ENCODE data around the gene CDS1.

GRCh38 chr4:84673475-84674240, 90.7 kb downstream of the CDS1 start:
- TF ChIP-seq CTCF (IDR thresholded peaks at IDR 0.05) (no peak), POLR2AphosphoS5 (IDR thresholded peaks at IDR 0.05; ENCODE audit: low read depth, low read length) (no peak), SIN3A (IDR thresholded peaks at IDR 0.05; ENCODE audit: borderline replicate concordance, insufficient read depth, low read depth, low read length) (no peak), TCF7L2 (IDR thresholded peaks at IDR 0.05; ENCODE audit: low read depth, low read length) (no peak), REST (IDR thresholded peaks at IDR 0.05; ENCODE audit: insufficient read depth in 1 of 2, low read depth in 2 of 2, low read length in 1 of 2) (no peak)
